GM12878 (cell line): Measurements from ENCODE around the gene BPI. TPM values are rescaled to one million over a fixed set of nuclear protein-coding genes. Genes with fewer than 3 reads are reported as not detected.

Experiments used
- ATAC-seq: fragments of 200-7000 bp; cut with Tn5 transposase; 3 replicates; pipeline ENCODE4 v1.9.1; 2020; ENCODE audit warnings: mild to moderate bottlenecking, moderate library complexity
- BruUV-seq: library from RNA; stranded (reverse); fragments of 400-500 nt; replicated peaks from 2 replicates; lab custom pipeline; 2021; lab: Mats Ljungman, UMichigan
- CTCF ChIA-PET: fragments of 300-600 bp; sonication (Branson Sonifier 250); formaldehyde crosslinking; extraction: SDS; loops from one replicate; lab custom pipeline; 2021; ENCODE audit warnings: inconsistent platforms; lab: Yijun Ruan, JAX
- POLR2A ChIA-PET: fragments of 350-600 bp; formaldehyde crosslinking; extraction: SDS; loops from one replicate; lab custom pipeline; 2021; ENCODE audit warnings: inconsistent platforms; lab: Charles Lee
- RAD21 ChIA-PET: fragments of 300-600 bp; sonication (Branson Sonifier 250); formaldehyde crosslinking; loops from one replicate; lab custom pipeline; 2023; ENCODE audit warnings: antibody characterized with exemption; ENCODE audit not compliant: unreplicated experiment; lab: Charles Lee
- SMC1A ChIA-PET: fragments of 300-600 bp; sonication (Branson Sonifier 250); formaldehyde crosslinking; loops from one replicate; lab custom pipeline; 2023; ENCODE audit not compliant: unreplicated experiment, uncharacterized antibody; lab: Charles Lee
- DNase-seq: peaks from one replicate; pipeline ENCODE4 v3.0.0-alpha.2; 2011; ENCODE audit warnings: low read depth, low spot score
- FAIRE-seq: peaks from 3 replicates; lab custom pipeline; 2011; peaks lifted over from hg19 to GRCh38; lab: Jason Lieb, UNC
- H2AFZ ChIP-seq: 2 replicates; pipeline ENCODE4 v1.6.0; 2011; ENCODE audit warnings: low read depth, low read length, control low read depth; ENCODE audit not compliant: control insufficient read depth
- H3K27ac ChIP-seq: 2 replicates; pipeline ENCODE4 v1.5.1; 2011; ENCODE audit warnings: control low read depth; ENCODE audit not compliant: control insufficient read depth, insufficient read depth
- H3K27me3 ChIP-seq, 2 experiments: replicated peaks in 1 of 2; 2 replicates each; pipeline versions ENCODE4 v1.6.0 to v1.6.1; 2011; ENCODE audit warnings: low read length in 1 of 2; ENCODE audit not compliant: control insufficient read depth in 2 of 2, insufficient read depth in 2 of 2
- H3K36me3 ChIP-seq, 2 experiments: 2 replicates each; pipeline ENCODE4 v1.5.1; 2011; ENCODE audit warnings: low read length in 1 of 2; ENCODE audit not compliant: control insufficient read depth in 2 of 2, insufficient read depth in 2 of 2
- H3K4me1 ChIP-seq: 2 replicates; pipeline ENCODE4 v1.6.1; 2011; ENCODE audit warnings: mild to moderate bottlenecking, low read length, moderate library complexity, mixed read lengths; ENCODE audit not compliant: control insufficient read depth, insufficient read depth
- H3K4me2 ChIP-seq: 2 replicates; pipeline ENCODE4 v1.6.0; 2011; ENCODE audit warnings: control low read depth; ENCODE audit not compliant: control insufficient read depth, insufficient read depth
- H3K4me3 ChIP-seq: fragments of 200-600 bp; sonication (generic); 2 replicates; pipeline ENCODE4 v1.5.1; 2016
- H3K79me2 ChIP-seq: 2 replicates; pipeline ENCODE4 v1.6.0; 2011; ENCODE audit warnings: low read length; ENCODE audit not compliant: control insufficient read depth, insufficient read depth
- H3K9ac ChIP-seq: 2 replicates; pipeline ENCODE4 v1.8.0; 2011; ENCODE audit warnings: low read length, control low read depth, mixed read lengths; ENCODE audit not compliant: control insufficient read depth, insufficient read depth
- H3K9me3 ChIP-seq: replicated peaks from 3 replicates; pipeline ENCODE4 v1.5.1; 2011; ENCODE audit warnings: mild to moderate bottlenecking, low read length; ENCODE audit not compliant: control insufficient read depth, insufficient read depth
- H4K20me1 ChIP-seq: 2 replicates; pipeline ENCODE4 v1.6.0; 2011; ENCODE audit not compliant: control insufficient read depth, insufficient read depth
- ASH2L ChIP-seq: fragments of 300-600, 200-600 bp; sonication (generic); IDR thresholded peaks from 2 replicates; pipeline ENCODE4 v1.6.1; 2017; ENCODE audit warnings: low read depth, mild to moderate bottlenecking, borderline replicate concordance
- HCFC1 ChIP-seq: fragments of 150-350 bp; IDR thresholded peaks from 2 replicates; pipeline ENCODE4 v1.6.1; 2014; ENCODE audit warnings: low read length
- HDGF ChIP-seq: fragments of 450-650 bp; IDR thresholded peaks from 2 replicates; pipeline ENCODE4 v1.6.1; 2016; ENCODE audit warnings: antibody characterized with exemption
- MEF2B ChIP-seq: fragments of 450-650 bp; IDR thresholded peaks from 2 replicates; pipeline ENCODE4 v1.6.1; 2018; ENCODE audit warnings: mild to moderate bottlenecking, moderate library complexity; ENCODE audit not compliant: partially characterized antibody, poor library complexity, severe bottlenecking
- NFXL1 ChIP-seq: fragments of 450-650 bp; IDR thresholded peaks from 2 replicates; pipeline ENCODE4 v1.6.1; 2017; ENCODE audit warnings: antibody characterized with exemption, mild to moderate bottlenecking, borderline replicate concordance
- NR2F1 ChIP-seq: fragments of 450-650 bp; conservative IDR thresholded peaks from 2 replicates; pipeline ENCODE4 v1.6.1; 2017; ENCODE audit warnings: mild to moderate bottlenecking
- POLR2AphosphoS2 ChIP-seq: IDR thresholded peaks from 2 replicates; pipeline ENCODE4 v1.6.1; 2011; ENCODE audit warnings: low read depth, mild to moderate bottlenecking, low read length, improper control_type of control experiment, moderate library complexity
- RAD21 ChIP-seq: IDR thresholded peaks from 2 replicates; pipeline ENCODE4 v1.6.1; 2011; ENCODE audit warnings: mild to moderate bottlenecking, low read depth, low read length, moderate library complexity; ENCODE audit not compliant: insufficient read depth
- SMARCA5 ChIP-seq: fragments of 450-650 bp; IDR thresholded peaks from 2 replicates; pipeline ENCODE4 v1.6.1; 2017; ENCODE audit warnings: mild to moderate bottlenecking
- SMC3 ChIP-seq: IDR thresholded peaks from 2 replicates; pipeline ENCODE4 v1.6.1; 2011; ENCODE audit warnings: low read length, improper control_type of control experiment, borderline replicate concordance
- TARDBP ChIP-seq: IDR thresholded peaks from 2 replicates; pipeline ENCODE4 v1.6.1; 2016; ENCODE audit warnings: borderline replicate concordance
- ZSCAN29 ChIP-seq: fragments of 450-650 bp; IDR thresholded peaks from 2 replicates; pipeline ENCODE4 v1.6.1; 2017; ENCODE audit warnings: mild to moderate bottlenecking, moderate library complexity
- WGBS: methylation state at CpG from one replicate; pipeline ENCODE4 v1.1.6; 2016; ENCODE audit warnings: low lambda C conversion rate; ENCODE audit not compliant: insufficient replicate concordance, insufficient coverage; ENCODE audit errors: missing lambda C conversion rate; 5-methylcytosine and 5-hydroxymethylcytosine counted together
- in situ Hi-C: fragments of 300-500 bp; cut with MboI; formaldehyde crosslinking; loops from 9 replicates; pipeline ENCODE4 v1.14.3; 2018; ENCODE audit warnings: mixed read lengths
- intact Hi-C: fragments of 100-400 bp; cut with micrococcal nuclease; formaldehyde crosslinking; loops from one replicate; pipeline ENCODE4 v1.14.2; 2022; ENCODE audit not compliant: unreplicated experiment
- polyA plus RNA-seq, 11 experiments: library from polyadenylated mRNA; depleted of rRNA in 4 of 11; unstranded in 6 of 11; stranded (reverse) in 5 of 11; fragments of >200 nt; fragmentation: Nextera tagmentation in 4 of 11; fragmentation: Illumina TruSeq in 1 of 11; extraction: Ambion mirVana in 4 of 11; extraction: Trizol in 1 of 11; gene quantifications; 1 replicate in 1 of 11; 2 replicates in 10 of 11; pipeline versions ENCODE4 v1.2.1 to v1.2.3, GENCODE V29; 2011 to 2016; ENCODE audit warnings: inconsistent platforms in 2 of 11, missing spikeins in 2 of 11, low read depth in 1 of 11
- total RNA-seq, 4 experiments: library from RNA; depleted of rRNA in 3 of 4; stranded (reverse); fragments of >200 nt in 3 of 4; fragmentation: Illumina TruSeq in 1 of 4; extraction: Trizol in 1 of 4; gene quantifications; 2 replicates each; pipeline versions ENCODE4 v1.2.1 to v1.2.3, GENCODE V29; 2013 to 2021
- TF ChIP-seq, protein P1 (sequence below): fragments of 450-650 bp; conservative IDR thresholded peaks from 2 replicates; pipeline ENCODE4 v1.6.1; 2017; ENCODE audit warnings: mild to moderate bottlenecking, moderate library complexity
- TF ChIP-seq, protein P2 (sequence below): fragments of 450-650 bp; IDR thresholded peaks from 2 replicates; pipeline ENCODE4 v1.6.1; 2018; ENCODE audit warnings: borderline replicate concordance, mild to moderate bottlenecking; ENCODE audit not compliant: partially characterized antibody
- TF ChIP-seq, protein P3 (sequence below): fragments of 450-650 bp; IDR thresholded peaks from 2 replicates; pipeline ENCODE4 v1.6.1; 2017; ENCODE audit warnings: mild to moderate bottlenecking, moderate library complexity

Gene BPI
- total and polyA plus RNA-seq, 10 of the 15 experiments (the other 5 are each of a cell fraction or from before 2014, with no cell fraction given), result not detected

DNA sequence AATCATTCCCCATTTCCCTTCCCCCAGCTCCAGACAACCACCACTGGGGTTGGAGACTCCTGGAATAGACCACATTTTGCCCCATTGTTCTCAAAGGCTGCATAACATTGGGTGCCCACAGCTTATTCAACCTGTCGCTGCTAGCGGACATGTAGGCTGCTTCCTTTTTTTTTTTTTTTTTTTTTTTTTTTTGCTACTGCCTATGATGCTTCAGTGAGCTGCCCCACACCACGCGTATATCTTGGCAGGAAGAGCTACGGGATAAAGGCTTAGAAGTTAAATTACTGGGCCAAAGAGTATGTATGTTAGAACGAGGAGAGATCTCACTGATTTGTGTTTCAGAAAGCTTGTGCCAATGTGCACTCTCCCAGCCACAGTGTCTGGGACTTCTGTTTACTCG, 49.4 kb downstream of the BPI start:
- TF ChIP-seq POLR2AphosphoS2 (no peak), NFXL1 (no peak), NR2F1 (no peak), HCFC1 (no peak), SMC3 (no peak), ASH2L (no peak), SMARCA5 (no peak), HDGF (no peak), MEF2B (no peak), ZSCAN29 (no peak), TARDBP (no peak), RAD21 (no peak)
- TF ChIP-seq, protein P1, sequence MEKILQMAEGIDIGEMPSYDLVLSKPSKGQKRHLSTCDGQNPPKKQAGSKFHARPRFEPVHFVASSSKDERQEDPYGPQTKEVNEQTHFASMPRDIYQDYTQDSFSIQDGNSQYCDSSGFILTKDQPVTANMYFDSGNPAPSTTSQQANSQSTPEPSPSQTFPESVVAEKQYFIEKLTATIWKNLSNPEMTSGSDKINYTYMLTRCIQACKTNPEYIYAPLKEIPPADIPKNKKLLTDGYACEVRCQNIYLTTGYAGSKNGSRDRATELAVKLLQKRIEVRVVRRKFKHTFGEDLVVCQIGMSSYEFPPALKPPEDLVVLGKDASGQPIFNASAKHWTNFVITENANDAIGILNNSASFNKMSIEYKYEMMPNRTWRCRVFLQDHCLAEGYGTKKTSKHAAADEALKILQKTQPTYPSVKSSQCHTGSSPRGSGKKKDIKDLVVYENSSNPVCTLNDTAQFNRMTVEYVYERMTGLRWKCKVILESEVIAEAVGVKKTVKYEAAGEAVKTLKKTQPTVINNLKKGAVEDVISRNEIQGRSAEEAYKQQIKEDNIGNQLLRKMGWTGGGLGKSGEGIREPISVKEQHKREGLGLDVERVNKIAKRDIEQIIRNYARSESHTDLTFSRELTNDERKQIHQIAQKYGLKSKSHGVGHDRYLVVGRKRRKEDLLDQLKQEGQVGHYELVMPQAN, result no peak
- TF ChIP-seq, protein P2, sequence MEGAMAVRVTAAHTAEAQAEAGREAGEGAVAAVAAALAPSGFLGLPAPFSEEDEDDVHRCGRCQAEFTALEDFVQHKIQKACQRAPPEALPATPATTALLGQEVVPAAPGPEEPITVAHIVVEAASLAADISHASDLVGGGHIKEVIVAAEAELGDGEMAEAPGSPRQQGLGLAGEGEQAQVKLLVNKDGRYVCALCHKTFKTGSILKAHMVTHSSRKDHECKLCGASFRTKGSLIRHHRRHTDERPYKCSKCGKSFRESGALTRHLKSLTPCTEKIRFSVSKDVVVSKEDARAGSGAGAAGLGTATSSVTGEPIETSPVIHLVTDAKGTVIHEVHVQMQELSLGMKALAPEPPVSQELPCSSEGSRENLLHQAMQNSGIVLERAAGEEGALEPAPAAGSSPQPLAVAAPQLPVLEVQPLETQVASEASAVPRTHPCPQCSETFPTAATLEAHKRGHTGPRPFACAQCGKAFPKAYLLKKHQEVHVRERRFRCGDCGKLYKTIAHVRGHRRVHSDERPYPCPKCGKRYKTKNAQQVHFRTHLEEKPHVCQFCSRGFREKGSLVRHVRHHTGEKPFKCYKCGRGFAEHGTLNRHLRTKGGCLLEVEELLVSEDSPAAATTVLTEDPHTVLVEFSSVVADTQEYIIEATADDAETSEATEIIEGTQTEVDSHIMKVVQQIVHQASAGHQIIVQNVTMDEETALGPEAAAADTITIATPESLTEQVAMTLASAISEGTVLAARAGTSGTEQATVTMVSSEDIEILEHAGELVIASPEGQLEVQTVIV, result no peak
- TF ChIP-seq, protein P3, sequence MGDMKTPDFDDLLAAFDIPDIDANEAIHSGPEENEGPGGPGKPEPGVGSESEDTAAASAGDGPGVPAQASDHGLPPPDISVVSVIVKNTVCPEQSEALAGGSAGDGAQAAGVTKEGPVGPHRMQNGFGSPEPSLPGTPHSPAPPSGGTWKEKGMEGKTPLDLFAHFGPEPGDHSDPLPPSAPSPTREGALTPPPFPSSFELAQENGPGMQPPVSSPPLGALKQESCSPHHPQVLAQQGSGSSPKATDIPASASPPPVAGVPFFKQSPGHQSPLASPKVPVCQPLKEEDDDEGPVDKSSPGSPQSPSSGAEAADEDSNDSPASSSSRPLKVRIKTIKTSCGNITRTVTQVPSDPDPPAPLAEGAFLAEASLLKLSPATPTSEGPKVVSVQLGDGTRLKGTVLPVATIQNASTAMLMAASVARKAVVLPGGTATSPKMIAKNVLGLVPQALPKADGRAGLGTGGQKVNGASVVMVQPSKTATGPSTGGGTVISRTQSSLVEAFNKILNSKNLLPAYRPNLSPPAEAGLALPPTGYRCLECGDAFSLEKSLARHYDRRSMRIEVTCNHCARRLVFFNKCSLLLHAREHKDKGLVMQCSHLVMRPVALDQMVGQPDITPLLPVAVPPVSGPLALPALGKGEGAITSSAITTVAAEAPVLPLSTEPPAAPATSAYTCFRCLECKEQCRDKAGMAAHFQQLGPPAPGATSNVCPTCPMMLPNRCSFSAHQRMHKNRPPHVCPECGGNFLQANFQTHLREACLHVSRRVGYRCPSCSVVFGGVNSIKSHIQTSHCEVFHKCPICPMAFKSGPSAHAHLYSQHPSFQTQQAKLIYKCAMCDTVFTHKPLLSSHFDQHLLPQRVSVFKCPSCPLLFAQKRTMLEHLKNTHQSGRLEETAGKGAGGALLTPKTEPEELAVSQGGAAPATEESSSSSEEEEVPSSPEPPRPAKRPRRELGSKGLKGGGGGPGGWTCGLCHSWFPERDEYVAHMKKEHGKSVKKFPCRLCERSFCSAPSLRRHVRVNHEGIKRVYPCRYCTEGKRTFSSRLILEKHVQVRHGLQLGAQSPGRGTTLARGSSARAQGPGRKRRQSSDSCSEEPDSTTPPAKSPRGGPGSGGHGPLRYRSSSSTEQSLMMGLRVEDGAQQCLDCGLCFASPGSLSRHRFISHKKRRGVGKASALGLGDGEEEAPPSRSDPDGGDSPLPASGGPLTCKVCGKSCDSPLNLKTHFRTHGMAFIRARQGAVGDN, result no peak
- RAD21 ChIA-PET, result interaction anchor here (0.7 kb wide), 1 partner anchor 100 kb away, joined by 5 read pairs; no protein-coding TSS in a partner anchor
- in situ Hi-C loops (no loop called here), intact Hi-C loops (no loop called here)
- no TSS peak for BruUV-seq
- H3K9ac ChIP-seq, result no peak overlapping the region
- no peak overlapping the region for H2AFZ ChIP-seq
- H3K79me2 ChIP-seq, result no peaks in the 10 kb centered on the region
- SMC1A ChIA-PET, result interaction anchor here (0.6 to 0.8 kb wide), 2 partner anchors 11 to 13 kb away, joined by 3 read pairs; no protein-coding TSS in a partner anchor
- no peaks in the 10 kb centered on the region for H3K4me1 ChIP-seq
- H4K20me1 ChIP-seq, result no peaks in the 10 kb centered on the region
- CTCF ChIA-PET, result interaction anchor here (0.6 to 1.8 kb wide), 3 partner anchors 42 to 172 kb away, joined by 3 to 4 read pairs (median 3); no protein-coding TSS in a partner anchor
- H3K27me3 ChIP-seq, result peaks cover 0 to 6% of the 10 kb centered on the region in 2 experiments; a peak in 2 of 4 replicates
- WGBS, result 36% methylated on average over 4 of the region's 7 CpGs
- FAIRE-seq (no peak), DNase-seq (no peak), ATAC-seq (no peak)
- H3K36me3 ChIP-seq, result no peaks in the 10 kb centered on the region
- H3K4me3 ChIP-seq, result no peak overlapping the region
- no peak overlapping the region for H3K27ac ChIP-seq
- POLR2A ChIA-PET, result interaction anchor here (0.7 kb wide), 1 partner anchor 939 kb away, joined by 8 read pairs; no protein-coding TSS in a partner anchor
- no peaks in the 10 kb centered on the region for H3K9me3 ChIP-seq
- no peak overlapping the region for H3K4me2 ChIP-seq
